Measurements from ENCODE around the gene COL9A2.

The COL9A2 gene

DNA sequence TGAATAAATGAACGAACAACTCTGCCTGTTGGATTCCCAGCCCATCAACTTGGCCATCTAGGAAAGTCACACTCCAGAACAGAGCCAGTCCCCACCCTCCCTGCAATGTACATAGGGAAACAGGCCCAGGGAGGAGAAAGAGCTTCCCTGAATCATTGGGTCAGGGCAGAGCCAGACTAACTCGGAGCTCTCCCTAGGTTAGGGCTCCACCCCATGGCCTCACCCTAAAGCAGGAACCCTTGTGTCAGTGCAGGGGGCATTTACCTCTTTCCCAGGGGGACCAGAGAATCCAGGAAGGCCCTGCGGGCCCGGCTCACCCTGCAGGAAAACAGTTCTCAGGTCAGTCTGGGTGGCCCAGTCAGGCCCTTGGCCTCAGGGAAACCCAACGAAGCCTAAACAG lies 11.6 kb downstream of the COL9A2 start:
- in situ Hi-C loops (cut with MboI; ENCODE audit: low sequenced_read_pairs), result no loop called here

DNA sequence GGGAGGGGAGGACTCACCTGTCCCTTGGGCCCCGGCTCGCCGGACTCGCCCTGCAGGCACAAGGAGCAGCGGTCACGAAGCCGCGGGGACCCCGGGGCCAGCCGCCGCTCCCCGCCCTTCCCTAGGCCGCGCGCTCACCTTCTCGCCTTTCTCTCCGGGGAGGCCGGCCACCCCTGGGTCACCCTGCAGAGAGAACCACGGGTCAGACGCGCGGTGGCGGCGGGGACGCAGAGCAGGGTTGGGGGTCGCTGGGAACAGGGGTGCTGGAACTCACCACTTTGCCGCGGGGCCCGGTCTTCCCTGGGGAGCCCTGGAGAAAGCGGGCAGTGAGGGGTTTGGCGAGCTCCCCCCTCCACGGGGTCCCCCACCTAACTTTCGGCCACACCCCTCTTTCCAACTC lies 13.3 kb downstream of the COL9A2 start:
- in situ Hi-C loops (cut with MboI; ENCODE audit: low sequenced_read_pairs), result no loop called here

DNA sequence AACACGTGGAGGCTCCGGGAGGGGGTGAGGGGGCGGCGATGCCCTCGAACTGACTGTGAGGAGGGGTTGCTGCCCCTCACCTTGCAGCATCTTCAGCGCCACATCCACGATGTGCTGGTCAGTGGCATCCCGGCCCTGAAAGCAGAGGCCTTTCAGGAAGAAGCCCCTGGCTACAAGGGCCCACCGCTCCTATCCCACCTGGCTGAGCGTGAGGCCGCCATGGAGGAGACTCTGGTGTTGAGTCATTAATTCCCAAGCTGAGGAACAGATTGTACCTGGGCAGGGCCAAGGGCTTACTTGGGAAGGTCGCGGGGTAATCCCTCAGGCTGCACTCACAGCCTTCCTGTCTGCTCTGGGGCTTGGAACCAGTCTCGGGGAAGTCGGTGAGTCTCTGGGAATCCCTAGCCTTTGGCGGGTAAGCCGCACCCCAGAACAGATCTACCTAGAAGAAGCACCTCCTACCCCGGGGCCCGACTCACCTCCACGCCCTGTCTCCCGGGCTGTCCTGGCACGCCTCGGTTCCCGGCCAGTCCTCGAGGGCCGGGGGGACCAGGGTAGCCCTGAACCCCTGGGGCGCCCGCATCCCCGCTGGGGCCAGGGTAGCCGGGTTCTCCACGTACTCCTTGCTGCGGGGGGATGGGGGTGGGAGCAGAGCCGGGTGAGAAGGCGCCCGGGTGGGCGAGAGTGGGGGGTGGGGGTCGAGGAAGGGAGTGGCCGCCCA lies 13.9 kb downstream of the COL9A2 start:
- in situ Hi-C loops (cut with MboI; ENCODE audit: low sequenced_read_pairs), result no loop called here

DNA sequence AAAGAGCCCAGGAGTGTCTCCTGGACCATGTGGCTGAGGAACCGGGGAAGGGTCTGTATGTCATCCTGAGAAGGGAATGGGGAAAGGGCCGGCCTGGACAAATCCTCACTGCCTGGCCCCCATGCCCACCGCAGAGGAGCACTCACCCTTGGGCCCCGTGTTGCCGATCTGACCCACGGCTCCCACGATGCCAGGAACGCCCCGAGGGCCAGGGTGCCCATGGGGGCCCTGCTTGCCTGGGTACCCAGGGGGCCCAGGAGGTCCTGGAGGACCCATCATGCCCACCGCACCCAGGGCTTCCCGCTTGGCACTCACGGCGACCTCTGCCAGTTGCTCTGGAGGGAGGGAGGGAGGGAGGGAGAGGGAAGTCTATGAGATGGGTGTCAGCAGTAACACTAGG lies 14.6 kb downstream of the COL9A2 start:
- in situ Hi-C loops (cut with MboI; ENCODE audit: low sequenced_read_pairs), result no loop called here

DNA sequence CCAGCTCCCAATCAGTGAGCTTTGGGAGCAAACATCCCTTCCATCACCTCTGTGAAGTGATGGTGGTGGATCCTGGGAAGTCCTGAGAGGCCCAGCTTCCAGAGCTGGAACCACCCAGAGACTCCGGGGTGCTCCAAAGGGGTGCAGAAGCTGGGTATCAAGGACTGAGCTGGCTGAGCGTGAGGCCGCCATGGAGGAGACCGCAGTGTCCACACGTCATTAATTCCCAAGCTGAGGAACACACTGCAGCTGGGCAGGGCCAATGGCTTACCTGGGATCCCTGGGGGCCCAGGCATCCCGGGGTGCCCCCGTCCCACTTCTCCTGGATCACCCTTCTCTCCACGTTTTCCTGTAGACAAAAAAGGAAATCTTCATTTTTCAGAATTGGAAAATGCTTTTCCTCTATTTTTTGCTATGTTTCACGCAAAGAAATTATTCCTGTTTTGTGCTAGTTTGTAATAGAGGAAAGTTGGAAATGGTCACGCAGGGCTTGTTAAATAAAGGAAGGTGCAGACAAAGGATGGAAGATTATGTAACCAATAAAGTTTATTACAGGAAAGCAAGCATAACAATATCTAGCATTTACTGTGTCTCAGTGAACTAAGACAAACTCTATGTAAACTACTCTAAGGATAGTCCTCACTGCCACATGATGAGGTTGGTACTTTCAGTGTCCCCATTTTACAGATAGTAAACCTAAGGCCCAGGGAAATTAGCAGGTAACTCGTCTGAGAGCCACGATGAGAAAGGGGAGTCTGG lies 15.4 kb downstream of the COL9A2 start:
- in situ Hi-C loops (cut with MboI; ENCODE audit: low sequenced_read_pairs), result no loop called here

DNA sequence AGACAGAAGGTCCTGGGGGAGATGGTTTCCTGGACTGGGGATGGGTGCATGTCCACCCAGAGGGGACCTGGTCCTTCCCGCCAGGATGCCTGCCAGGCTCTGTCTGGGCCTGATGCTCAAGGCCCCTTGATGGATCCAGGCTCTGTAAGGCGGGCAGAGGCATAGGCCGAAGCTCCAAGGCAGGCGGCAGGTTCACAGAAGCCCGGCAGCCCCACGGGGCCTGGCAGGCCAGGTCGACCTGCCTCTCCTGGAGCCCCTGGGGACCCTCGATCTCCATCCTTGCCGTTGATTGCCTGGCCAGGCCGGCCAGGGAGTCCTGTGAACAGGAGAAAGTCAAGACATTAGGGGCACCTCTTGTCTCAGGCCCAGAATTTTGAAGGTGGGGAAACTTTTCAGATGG lies 16.0 kb downstream of the COL9A2 start:
- in situ Hi-C loops (cut with MboI; ENCODE audit: low sequenced_read_pairs), result no loop called here

DNA sequence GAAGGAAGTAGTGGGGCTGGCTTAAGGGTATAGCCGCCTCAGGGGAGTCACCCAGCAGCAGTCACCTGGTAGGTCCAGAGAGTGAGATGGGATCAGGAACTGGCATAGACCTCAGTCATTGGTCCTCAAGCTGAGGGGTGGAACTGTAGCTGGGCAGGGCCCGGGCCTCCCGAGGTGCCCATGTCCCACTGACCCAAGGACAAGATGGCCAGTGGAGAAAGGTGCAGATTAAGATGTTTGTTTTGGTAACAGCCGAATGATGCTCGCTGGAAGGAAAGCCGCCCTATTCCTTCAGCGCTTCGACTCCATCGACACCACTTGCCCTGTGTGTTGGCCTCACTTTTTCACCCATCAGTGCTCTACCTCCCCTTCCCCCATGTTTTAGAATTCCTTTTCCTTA lies 16.4 kb downstream of the COL9A2 start:
- in situ Hi-C loops (cut with MboI; ENCODE audit: low sequenced_read_pairs), result no loop called here

DNA sequence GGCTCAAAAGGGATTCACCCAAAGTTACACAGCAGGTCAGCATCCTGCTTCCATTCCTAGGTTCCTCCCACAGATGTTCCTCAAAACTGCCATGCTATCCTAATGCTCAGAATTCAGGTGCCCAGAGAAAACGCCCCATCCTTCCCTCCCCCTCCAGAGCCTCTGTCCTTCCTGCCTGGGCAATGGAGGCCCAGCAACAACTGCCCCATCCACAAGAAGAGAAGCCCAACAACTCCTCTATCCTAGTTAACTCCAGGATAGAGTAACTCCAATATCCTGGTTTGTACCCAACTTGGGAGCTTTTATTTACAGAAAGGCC lies 16.9 kb downstream of the COL9A2 start:
- in situ Hi-C loops (cut with MboI; ENCODE audit: low sequenced_read_pairs), result no loop called here

DNA sequence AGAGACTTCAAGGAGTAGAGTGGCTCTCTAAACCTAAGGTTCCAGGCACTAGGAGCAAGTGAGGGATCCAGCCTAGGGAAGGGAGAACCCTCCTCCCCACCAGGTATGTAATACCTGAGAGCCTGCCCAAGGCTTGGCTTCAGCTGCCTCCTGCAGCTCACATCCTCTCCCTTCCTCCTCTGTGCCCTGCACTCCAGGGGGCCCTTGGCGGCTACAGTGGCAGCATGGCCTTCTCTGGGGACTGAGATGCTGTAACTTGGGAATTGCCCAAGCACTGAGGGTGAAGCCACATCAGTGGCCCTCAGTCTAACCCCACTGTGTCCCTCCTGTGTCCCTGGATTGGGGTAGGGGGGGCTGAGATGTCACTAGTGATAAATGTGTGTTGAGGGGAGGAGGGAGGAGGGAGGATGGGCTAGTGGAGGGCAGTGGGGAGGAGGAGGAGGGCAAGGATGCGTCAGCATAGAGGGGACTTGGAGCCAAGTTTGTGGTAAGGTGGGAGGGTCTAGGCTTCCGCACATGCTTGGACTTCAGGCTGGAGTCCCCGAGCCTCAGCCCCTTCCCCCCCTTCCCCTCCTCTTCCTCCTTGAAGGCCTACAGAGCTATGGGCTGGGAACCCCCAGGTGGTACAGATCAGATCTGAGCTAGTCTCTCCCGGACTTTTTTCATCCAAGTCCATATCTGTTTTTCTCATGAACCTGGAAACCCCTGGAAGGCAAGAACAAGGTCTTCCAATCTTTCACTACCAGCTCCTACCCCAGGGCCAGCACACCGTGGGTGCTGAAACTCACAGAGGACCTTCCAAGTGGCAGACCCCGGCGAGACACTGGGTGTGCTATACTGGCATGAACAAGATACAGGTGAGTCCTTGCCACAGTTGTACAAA lies 17.5 kb downstream of the COL9A2 start:
- in situ Hi-C loops (cut with MboI; ENCODE audit: low sequenced_read_pairs), result no loop called here

DNA sequence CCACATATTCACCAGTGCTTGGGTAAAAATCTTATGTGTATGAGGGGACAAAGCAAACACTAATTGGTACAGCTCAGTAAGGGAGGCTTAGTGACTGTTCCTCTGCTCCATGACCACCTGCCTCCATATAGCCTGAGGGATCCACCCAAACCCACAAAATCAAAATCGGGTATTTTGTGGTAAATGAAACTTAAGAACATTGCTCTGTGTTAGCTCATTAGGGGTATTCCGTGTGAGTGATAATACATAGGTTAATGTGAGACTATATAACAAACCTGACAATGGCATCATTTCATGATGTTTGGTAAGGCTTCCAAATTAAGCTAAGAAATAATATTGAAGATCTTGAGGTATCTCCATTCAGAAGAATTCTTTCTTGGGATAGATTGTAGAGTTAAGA lies 25.8 kb downstream of the COL9A2 start:
- in situ Hi-C loops (cut with MboI; ENCODE audit: low sequenced_read_pairs), result no loop called here

DNA sequence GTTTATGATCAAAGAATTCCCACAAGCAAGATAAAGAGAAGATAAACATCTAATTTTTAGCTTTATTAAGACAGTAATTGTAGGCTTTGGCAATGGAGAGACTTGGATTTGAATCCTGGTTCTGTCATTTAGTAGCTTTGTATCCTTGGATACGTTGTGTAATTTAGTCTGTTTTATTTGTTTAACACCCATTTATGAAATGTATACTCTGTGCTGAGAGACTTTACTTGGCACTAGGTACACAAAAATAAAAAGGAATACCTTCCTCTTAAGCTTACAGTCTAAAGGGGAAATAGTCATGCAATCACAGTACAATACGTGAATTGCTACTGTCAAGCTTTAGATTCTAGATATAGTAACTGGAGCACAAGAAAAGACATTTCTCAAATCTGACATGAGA lies 35.2 kb downstream of the COL9A2 start:
- in situ Hi-C loops (cut with MboI; ENCODE audit: low sequenced_read_pairs), result no loop called here

DNA sequence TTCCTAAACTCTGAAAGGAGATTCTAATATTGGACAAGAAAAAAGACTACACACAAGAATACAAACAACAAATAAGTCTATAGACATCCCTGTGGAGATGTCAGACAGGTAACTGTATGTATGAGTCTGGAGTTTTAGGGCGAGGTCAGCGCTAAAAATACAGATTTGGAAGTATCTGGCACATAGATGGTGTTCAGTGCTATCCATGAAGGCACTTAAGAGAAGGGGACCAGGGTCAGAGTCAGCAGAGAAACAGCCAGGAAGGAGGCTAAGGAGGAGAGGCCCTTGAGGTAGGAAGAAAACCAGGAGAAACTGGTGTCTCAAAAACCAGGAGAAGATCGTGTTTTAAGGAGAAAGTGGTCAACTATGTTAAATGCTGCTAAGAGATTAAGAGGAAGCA lies 41.0 kb downstream of the COL9A2 start:
- in situ Hi-C loops (cut with MboI; ENCODE audit: low sequenced_read_pairs), result no loop called here

DNA sequence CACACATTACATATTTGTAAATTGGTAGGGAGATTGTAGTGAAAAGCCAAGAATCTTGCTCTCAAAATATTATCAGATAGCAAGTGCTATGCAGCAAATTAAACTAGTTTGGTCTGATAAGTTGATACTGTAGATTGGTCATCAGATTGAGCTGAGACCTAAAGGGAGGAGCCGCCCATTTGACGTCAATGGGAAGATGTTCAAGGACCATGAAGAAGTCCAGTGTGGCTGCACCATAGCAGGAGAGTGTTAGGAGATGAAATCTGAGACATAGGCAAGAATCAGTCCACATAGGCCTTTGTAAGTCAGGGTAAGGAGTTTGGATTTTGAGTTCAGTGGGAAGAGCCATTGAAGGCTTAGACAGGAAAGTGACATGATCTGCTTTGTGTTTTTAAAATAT lies 42.8 kb downstream of the COL9A2 start:
- in situ Hi-C loops (cut with MboI; ENCODE audit: low sequenced_read_pairs), result no loop called here

DNA sequence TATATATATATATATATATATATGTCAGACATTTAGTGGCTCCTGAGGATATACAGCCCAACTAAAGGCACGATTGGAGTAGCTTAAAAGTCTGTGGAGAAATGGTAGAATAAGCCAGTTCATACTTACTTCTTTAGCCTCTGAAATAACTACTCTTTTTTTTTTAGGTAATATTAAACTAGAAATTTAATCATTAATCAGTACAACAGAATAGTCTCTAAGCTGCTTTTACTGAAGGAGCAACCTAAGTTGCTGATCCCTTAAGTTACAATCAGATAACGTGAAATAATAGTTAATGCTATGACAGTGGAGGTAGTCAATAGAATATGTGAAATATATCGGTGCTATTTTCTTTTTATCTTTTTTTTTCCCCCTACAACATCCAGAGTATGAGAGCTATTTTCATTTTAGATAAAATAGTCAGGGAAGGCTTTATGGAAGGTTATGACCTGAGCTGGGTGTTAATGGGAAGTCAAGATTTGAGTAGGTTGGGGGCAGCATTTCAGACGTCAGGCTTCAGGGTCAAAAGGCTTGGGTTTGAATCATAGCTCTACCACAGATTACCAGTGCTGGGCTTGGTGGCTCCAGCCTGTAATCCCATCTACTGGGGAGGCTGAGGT lies 43.4 kb downstream of the COL9A2 start:
- in situ Hi-C loops (cut with MboI; ENCODE audit: low sequenced_read_pairs), result no loop called here

DNA sequence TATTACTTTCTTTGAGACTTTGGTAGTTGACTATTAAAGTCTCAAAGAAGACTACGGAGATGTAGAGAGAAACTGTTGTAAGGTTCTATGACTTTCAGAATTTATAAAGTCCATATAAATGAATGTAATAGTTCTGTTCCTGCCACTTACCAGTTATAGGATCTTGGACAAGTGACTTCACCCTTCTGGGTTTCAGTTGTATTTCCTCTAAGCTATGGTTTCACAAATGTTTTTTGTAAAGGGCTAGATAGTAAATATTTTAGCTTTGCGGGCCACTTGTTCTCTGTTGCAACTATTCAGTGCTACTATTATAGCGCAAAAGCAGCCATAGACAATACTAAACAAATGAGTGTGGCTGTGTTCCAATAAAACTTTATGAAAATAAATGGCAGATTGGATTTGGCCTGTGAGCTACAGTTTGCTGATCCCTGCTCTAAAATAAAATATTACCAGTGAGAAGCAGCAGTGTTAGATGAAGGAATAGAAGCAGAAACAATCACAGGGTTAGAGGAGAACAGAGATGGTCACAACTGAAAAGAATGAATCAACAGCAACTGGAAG lies 44.4 kb downstream of the COL9A2 start:
- in situ Hi-C loops (cut with MboI; ENCODE audit: low sequenced_read_pairs), result no loop called here

DNA sequence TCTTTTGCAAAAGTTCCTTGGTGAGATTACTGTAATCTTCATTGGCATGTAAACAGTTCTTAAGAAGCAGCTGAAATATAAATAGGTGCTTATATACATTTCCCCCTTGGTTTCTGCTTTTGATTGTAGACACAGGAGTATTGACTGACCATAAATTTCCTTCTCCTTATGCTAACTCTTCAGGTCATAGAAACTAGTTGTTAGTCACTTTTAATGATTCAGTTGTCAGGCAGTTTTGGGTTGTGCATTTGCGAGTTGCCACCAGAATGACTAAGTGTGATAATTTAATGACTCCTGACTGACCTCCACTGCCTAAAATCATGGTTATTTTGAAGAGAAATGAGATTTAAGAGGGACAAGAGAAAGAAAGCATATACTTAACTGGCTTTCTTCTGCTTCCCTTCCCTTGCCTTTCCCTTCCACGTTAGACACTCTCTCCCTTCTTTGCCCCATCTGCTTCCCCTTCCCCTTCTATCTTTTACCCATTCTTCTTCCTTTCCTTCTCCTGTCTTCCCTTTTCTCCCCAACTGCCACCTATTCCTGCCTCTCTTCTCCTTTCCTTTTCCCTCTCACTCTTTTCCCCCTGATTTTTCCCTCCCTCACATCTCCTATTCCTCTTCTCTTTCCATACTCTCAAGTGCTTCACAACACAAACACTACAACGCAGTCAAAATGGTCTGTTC lies 46.8 kb downstream of the COL9A2 start:
- in situ Hi-C loops (cut with MboI; ENCODE audit: low sequenced_read_pairs), result no loop called here

DNA sequence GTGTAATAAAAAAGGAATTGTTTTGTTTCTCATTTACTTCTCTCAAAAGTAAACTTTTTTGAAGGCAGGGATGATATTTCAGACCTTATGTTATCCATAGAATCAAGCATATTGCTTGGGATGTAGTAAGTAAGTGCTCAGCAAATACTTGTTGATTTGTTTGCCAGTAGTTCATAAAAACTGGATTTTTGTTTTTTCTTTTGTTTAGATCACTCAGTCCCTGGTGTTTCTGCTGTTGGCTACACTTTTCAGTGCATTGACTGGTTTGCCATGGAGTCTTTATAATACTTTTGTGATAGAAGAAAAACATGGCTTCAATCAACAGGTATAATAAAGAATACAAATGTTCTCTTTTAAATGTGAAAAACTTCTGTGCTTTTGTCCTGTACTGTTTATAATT lies 48.9 kb downstream of the COL9A2 start:
- in situ Hi-C loops (cut with MboI; ENCODE audit: low sequenced_read_pairs), result no loop called here

DNA sequence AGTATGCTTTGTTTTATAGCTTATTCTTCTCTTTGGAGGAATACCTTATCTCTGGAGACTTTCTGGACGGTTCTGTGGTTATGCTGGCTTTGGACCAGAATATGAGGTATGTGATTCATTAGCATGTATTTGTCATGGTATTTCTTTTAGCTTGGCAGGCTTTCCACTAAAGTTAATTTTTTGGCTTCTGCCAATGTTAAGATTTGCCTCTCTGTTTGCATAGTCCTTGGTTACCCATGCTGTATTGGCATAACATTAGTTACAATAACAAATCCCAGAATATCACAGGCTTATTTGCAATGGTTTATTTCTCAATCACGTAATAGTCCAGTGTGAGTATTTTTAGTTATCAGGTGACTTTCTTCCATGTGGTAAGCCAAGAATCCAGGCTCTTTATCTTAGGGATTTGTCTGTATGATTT lies 49.3 kb downstream of the COL9A2 start:
- in situ Hi-C loops (cut with MboI; ENCODE audit: low sequenced_read_pairs), result no loop called here

DNA sequence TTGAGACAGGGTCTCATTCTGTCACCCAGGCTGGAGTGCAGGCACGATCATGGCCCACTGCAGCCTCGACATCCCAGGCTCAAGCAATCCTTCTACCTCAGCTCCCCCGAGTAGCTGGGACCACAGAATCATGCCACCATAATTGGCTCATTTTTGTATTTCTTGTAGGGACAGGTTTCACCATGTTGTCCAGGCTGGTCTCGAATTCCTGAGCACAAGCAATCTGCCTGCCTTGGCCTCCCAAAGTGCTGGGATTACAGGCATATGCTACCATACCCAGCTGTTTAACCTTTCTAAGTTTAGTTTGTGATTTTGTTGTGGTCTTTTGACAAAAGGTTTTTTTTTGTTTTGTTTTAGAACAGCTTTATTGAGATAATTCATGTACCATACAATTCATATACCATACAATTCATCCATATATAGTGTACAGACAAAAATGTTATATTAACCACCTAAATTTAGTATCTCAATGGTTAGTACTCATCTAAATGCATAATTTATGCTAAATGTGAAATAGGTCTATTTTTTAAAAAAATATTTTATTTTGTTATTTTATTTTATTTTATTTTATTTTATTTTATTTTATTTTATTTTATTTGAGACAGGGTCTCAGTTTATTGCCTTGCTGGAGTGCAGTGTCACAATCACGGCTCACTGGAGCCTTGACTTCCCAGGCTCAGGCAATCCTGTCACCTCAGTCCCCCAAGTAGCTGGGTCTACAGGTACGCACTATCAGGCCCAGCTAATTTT lies 50.1 kb downstream of the COL9A2 start:
- in situ Hi-C loops (cut with MboI; ENCODE audit: low sequenced_read_pairs), result no loop called here

DNA sequence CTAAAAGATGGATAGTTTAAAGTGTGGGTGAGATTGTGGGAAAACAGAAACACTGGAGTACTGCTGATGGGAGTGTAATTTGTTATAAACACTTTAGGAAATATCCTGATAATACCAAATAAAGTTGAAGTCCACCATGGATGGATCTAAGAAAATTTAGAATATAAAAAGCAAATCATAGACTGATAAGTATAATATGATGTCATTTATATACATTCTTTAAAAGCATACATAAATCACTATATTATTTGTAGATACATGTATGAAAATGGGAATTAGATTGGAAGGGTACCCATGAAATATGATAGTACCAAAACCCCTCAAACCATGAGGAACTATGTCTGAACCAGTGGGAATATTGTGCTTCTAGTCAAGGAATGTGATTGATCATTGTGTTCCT lies 51.2 kb downstream of the COL9A2 start:
- in situ Hi-C loops (cut with MboI; ENCODE audit: low sequenced_read_pairs), result no loop called here

Measured in HL-60/S4 treated with phorbol 12-myristate 13-acetate at 8.2 ng/mL for 4 days and 3 days (cell line).